GM23248 (cell line): ENCODE data around the gene PPP2R5D.

Experiments
- EZH2 ChIP-seq: fragments of 200-600 bp; sonication (generic); IDR thresholded peaks from 2 replicates; pipeline ENCODE4 v1.6.1; 2018; ENCODE audit warnings: antibody characterized with exemption, mild to moderate bottlenecking; ENCODE audit not compliant: insufficient read depth, poor library complexity, severe bottlenecking
- EZH2phosphoT487 ChIP-seq: fragments of 200-600 bp; sonication (generic); IDR thresholded peaks from 2 replicates; pipeline ENCODE4 v1.6.1; 2018; ENCODE audit warnings: antibody characterized with exemption, moderate library complexity, mild to moderate bottlenecking, low read depth; ENCODE audit not compliant: insufficient read depth

GRCh38 chr6:43029120-43029519 lies 44.8 kb downstream of the PPP2R5D start:
- TF ChIP-seq EZH2phosphoT487: no peak
- no peak for TF ChIP-seq EZH2
